HL-60 (cell line): Measurements from ENCODE around the gene OR8B3.

Source experiments
- DNase-seq, 2 experiments: peaks; one replicate each; pipeline ENCODE4 v3.0.0-alpha.2; 2010 to 2020; ENCODE audit warnings: low read depth in 1 of 2, low spot score in 1 of 2
- H3K27ac ChIP-seq: fragments of 250-450 bp; sonication (Bioruptor Pico); replicated peaks from 2 replicates; pipeline ENCODE4 v1.5.1; 2020; ENCODE audit warnings: mild to moderate bottlenecking, moderate library complexity
- H3K27me3 ChIP-seq: fragments of 250-450 bp; sonication (Bioruptor Pico); 2 replicates; pipeline ENCODE4 v1.5.1; 2021; ENCODE audit warnings: mild to moderate bottlenecking, moderate library complexity; ENCODE audit not compliant: insufficient read depth, poor library complexity, severe bottlenecking
- H3K4me3 ChIP-seq: replicated peaks from 2 replicates; pipeline ENCODE4 v1.5.1; 2011; ENCODE audit warnings: mild to moderate bottlenecking, control low read depth, low read length; ENCODE audit not compliant: insufficient read depth
- CTCF ChIP-seq: IDR thresholded peaks from one replicate; pipeline ENCODE4 v1.5.1; 2011; ENCODE audit warnings: low read length, control low read depth, inconsistent platforms; ENCODE audit not compliant: insufficient read depth
- GABPA ChIP-seq: IDR thresholded peaks from 2 replicates; pipeline ENCODE4 v1.6.1; 2012; ENCODE audit warnings: low read depth
- POLR2AphosphoS5 ChIP-seq: IDR thresholded peaks from 2 replicates; pipeline ENCODE4 v1.6.1; 2012; ENCODE audit warnings: low read depth
- REST ChIP-seq: IDR thresholded peaks from 2 replicates; pipeline ENCODE4 v1.6.1; 2012; ENCODE audit warnings: low read depth; ENCODE audit not compliant: insufficient replicate concordance
- SPI1 ChIP-seq: IDR thresholded peaks from 2 replicates; pipeline ENCODE4 v1.6.1; 2012; ENCODE audit warnings: low read depth, mild to moderate bottlenecking, borderline replicate concordance
- long read RNA-seq: library from polyadenylated mRNA; unstranded; transcript quantifications from one replicate; pipeline ENCODE4 v2.0.0, GENCODE V29; 2020

OR8B3 gene
- long read RNA-seq, result 0 reads

DNA sequence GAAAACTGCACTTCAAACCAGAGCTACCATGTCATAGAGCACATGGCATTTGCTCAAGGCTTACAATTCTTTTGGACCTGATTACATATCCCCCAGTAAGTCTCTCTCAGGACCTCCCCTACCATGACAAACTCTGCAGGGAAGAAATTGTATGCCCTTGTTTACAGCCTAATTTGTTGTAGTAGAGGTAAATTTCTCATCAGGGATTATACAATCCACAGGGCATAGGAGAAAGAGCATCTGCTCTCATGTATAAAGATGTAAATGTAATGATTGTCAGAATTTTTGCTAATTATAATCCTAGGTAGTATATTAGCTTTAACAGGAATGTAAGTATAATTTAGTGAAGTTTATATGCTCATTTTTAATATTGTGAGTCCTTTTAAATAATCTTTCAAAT, at the start of gene OR8B3:
TSS of gene OR8B3 (minus strand) at position 101 of the 400 bp plus-strand sequence. CDS start 1,673 bp downstream, outside the sequence.
- TF ChIP-seq POLR2AphosphoS5, result no peak
- no peak for TF ChIP-seq CTCF
- no peak for TF ChIP-seq REST
- TF ChIP-seq SPI1, result no peak
- TF ChIP-seq GABPA, result no peak
- Histone ChIP-seq H3K27me3 (no peaks in the 10 kb centered on the region), H3K27ac (no peak within 1 kb of the TSS), H3K4me3 (no peak within 1 kb of the TSS)
- no peak for DNase-seq

GRCh38 chr11:124446916-124447315, 48.1 kb upstream of the OR8B3 start:
- TF ChIP-seq GABPA, result no peak
- Histone ChIP-seq H3K27me3 (no peaks in the 10 kb centered on the region), H3K4me3 (no peak overlapping the region), H3K27ac (no peak overlapping the region)
- DNase-seq, result no peak

GRCh38 chr11:124445646-124446150, 46.9 kb upstream of the OR8B3 start, which contains the start of gene OR8B8:
TSS of gene OR8B8 (minus strand) at chr11:124445696. CDS start at chr11:124441085, 4,611 bp downstream.
- Histone ChIP-seq H3K4me3 (no peak within 1 kb of the TSS), H3K27ac (no peak within 1 kb of the TSS), H3K27me3 (no peaks in the 10 kb centered on the region)
- no peak for TF ChIP-seq GABPA
- TF ChIP-seq REST, result no peak
- no peak for TF ChIP-seq POLR2AphosphoS5
- no peak for TF ChIP-seq CTCF
- TF ChIP-seq SPI1, result no peak
- DNase-seq, result no peak

DNA sequence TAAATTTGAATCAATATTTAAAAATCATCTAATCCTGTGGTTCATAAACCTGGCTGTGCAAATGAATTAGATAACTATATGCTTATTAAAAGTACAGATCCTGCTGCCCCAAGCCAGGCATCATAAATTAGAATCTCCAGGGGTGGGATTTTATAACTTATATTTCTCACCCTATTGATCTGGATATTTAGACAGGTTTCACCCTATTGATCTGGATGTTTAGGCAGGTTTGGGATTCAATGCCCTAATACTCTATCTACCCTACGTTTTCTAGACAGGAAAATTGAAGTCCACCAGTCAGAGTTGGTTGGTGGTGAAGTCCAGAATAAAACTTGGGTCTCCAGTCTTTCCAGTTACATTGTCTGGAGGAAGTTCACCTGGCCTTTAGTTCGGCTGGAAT, 44.0 kb upstream of the OR8B3 start:
- TF ChIP-seq CTCF (no peak), GABPA (no peak), SPI1 (no peak), REST (no peak), POLR2AphosphoS5 (no peak)
- H3K27me3 ChIP-seq, result no peaks in the 10 kb centered on the region
- H3K27ac ChIP-seq, result no peak overlapping the region
- no peak for DNase-seq
- no peak overlapping the region for H3K4me3 ChIP-seq
